Measurements from ENCODE around the gene HRH1.

GRCh38 chr3:11236588-11237461 lies 82.5 kb downstream of the HRH1 start:
- peak; percentile 75 to 78 for TF ChIP-seq CTCF (IDR thresholded peaks at IDR 0.05; ENCODE audit: extremely low read depth in 1 of 2, insufficient read depth in 1 of 2, low read depth in 1 of 2, low read length in 2 of 2)
- TF ChIP-seq MYC (IDR thresholded peaks at IDR 0.05; ENCODE audit: low read depth, low read length): no peak
- TF ChIP-seq MAX (IDR thresholded peaks at IDR 0.05; ENCODE audit: insufficient read depth, insufficient read length): no peak
- no peak for TF ChIP-seq POLR2A (IDR thresholded peaks at IDR 0.05; ENCODE audit: low read depth, low read length)
- TF ChIP-seq POLR2AphosphoS5 (IDR thresholded peaks at IDR 0.05; ENCODE audit: insufficient read depth, low read depth, low read length): no peak
- no peak for TF ChIP-seq FOS (IDR thresholded peaks at IDR 0.05; ENCODE audit: borderline replicate concordance, insufficient read depth, low read length)
